K562 (cell line): ENCODE measurements around the gene ATP5F1A. TPM values are rescaled to one million over a fixed set of nuclear protein-coding genes. Genes with fewer than 3 reads are reported as not detected.
A peak's percentile ranks its signal among the peaks of the same experiment; 100 is the strongest.

ENCODE experiments used
- ATF7 ChIP-seq: fragments of 450-650 bp; IDR thresholded peaks from 2 replicates; pipeline ENCODE4 v1.7.1; 2014; ENCODE audit warnings: mild to moderate bottlenecking, moderate library complexity
- CHD1 ChIP-seq: fragments of 200-600 bp; sonication (generic); IDR thresholded peaks from one replicate; pipeline ENCODE4 v1.6.1; 2012; ENCODE audit warnings: mild to moderate bottlenecking, moderate library complexity, low read length, inconsistent platforms
- CTBP1 ChIP-seq: fragments of 450-650 bp; IDR thresholded peaks from 2 replicates; pipeline ENCODE4 v1.6.1; 2016; ENCODE audit warnings: borderline replicate concordance
- EGR1 ChIP-seq: fragments of 450-650 bp; conservative IDR thresholded peaks from 2 replicates; pipeline ENCODE4 v1.6.1; 2017; ENCODE audit warnings: mild to moderate bottlenecking
- ETV1 ChIP-seq: fragments of 450-650 bp; conservative IDR thresholded peaks from 2 replicates; pipeline ENCODE4 v1.6.1; 2016; ENCODE audit warnings: missing genetic modification characterization, control low read depth, low read depth, missing compliant biosample characterization
- GABPB1 ChIP-seq: sonication (generic); formaldehyde crosslinking; IDR thresholded peaks from 2 replicates; pipeline ENCODE4 v1.8.0; 2022; ENCODE audit warnings: mild to moderate bottlenecking, missing genetic modification reagents
- HDGF ChIP-seq: fragments of 450-650 bp; IDR thresholded peaks from 2 replicates; pipeline ENCODE4 v1.6.1; 2016
- HMGN3 ChIP-seq: IDR thresholded peaks from 2 replicates; pipeline ENCODE4 v1.6.1; 2011; ENCODE audit warnings: borderline replicate concordance, low read depth, mild to moderate bottlenecking, mixed read lengths, low read length; ENCODE audit not compliant: insufficient read length; ENCODE audit errors: extremely low read depth
- KAT7 ChIP-seq: sonication (generic); formaldehyde crosslinking; IDR thresholded peaks from 2 replicates; pipeline ENCODE4 v1.8.0; 2022; ENCODE audit warnings: missing genetic modification reagents, mild to moderate bottlenecking, borderline replicate concordance
- L3MBTL2 ChIP-seq: fragments of 450-650 bp; IDR thresholded peaks from 2 replicates; pipeline ENCODE4 v1.6.1; 2016; ENCODE audit warnings: mild to moderate bottlenecking, moderate library complexity
- MAZ ChIP-seq, 2 experiments: fragments of 450-650 bp in 1 of 2; sonication (generic) in 1 of 2; formaldehyde crosslinking; IDR thresholded peaks in 1 of 2; conservative IDR thresholded peaks in 1 of 2; 2 replicates each; pipeline versions ENCODE4 v1.4.0 to v1.5.0; 2020; ENCODE audit warnings: mild to moderate bottlenecking in 1 of 2, missing genetic modification reagents in 1 of 2
- RBFOX2 ChIP-seq: fragments of 200-400 bp; formaldehyde crosslinking; IDR thresholded peaks from 2 replicates; pipeline ENCODE4 v1.6.1; 2017; ENCODE audit warnings: low read depth, mild to moderate bottlenecking, low read length, moderate library complexity
- TBP ChIP-seq: optimal IDR thresholded peaks from 2 replicates; pipeline ENCODE3; 2011; ENCODE audit warnings: low read depth, low read length, improper control_type of control experiment
- XRCC5 ChIP-seq: fragments of 200-400 bp; formaldehyde crosslinking; IDR thresholded peaks from 2 replicates; pipeline ENCODE4 v1.6.1; 2017; ENCODE audit warnings: low read depth, mild to moderate bottlenecking, low read length
- YY1 ChIP-seq, 3 experiments: IDR thresholded peaks; 2 replicates each; pipeline ENCODE4 v1.6.1; 2011; ENCODE audit warnings: low read length in 2 of 3, mild to moderate bottlenecking in 2 of 3, moderate library complexity in 2 of 3, borderline replicate concordance in 1 of 3, control low read depth in 1 of 3, low read depth in 1 of 3; ENCODE audit not compliant: insufficient read depth in 3 of 3, insufficient replicate concordance in 2 of 3, control insufficient read depth in 1 of 3, insufficient read length in 1 of 3; ENCODE audit errors: extremely low read depth in 1 of 3
- ZBTB17 ChIP-seq: fragments of 450-650 bp; formaldehyde crosslinking; IDR thresholded peaks from 2 replicates; pipeline ENCODE4 v1.4.0; 2020; ENCODE audit warnings: mild to moderate bottlenecking
- ZNF232 ChIP-seq: sonication (generic); formaldehyde crosslinking; IDR thresholded peaks from 2 replicates; pipeline ENCODE4 v1.8.0; 2022; ENCODE audit warnings: mild to moderate bottlenecking, missing genetic modification reagents
- polyA plus RNA-seq, 8 experiments: library from polyadenylated mRNA; depleted of rRNA in 4 of 8; stranded (reverse) in 5 of 8; unstranded in 3 of 8; fragments of >200 nt; fragmentation: Nextera tagmentation in 2 of 8; fragmentation: Illumina TruSeq in 1 of 8; extraction: Ambion mirVana in 2 of 8; extraction: Trizol in 1 of 8; gene quantifications; 2 replicates each; pipeline versions ENCODE4 v1.2.1 to v1.2.3, GENCODE V29; 2011 to 2014; ENCODE audit warnings: inconsistent platforms in 1 of 8, missing spikeins in 1 of 8
- total RNA-seq, 7 experiments: library from RNA; depleted of rRNA in 6 of 7; stranded (reverse); fragments of >200 nt in 6 of 7; fragmentation: Illumina TruSeq in 2 of 7; extraction: Trizol in 2 of 7; gene quantifications; 2 replicates each; pipeline versions ENCODE4 v1.2.1 to v1.2.3, GENCODE V29; 2011 to 2021; ENCODE audit warnings: low replicate concordance in 1 of 7
- TF ChIP-seq, protein P1 (sequence below), 2 experiments: fragments of 450-650 bp; conservative IDR thresholded peaks; 2 replicates each; pipeline ENCODE4 v1.6.1; 2017; ENCODE audit warnings: mild to moderate bottlenecking in 2 of 2, moderate library complexity in 2 of 2
- TF ChIP-seq, protein P2 (sequence below), 2 experiments: fragments of 450-650 bp; IDR thresholded peaks; 2 replicates each; pipeline ENCODE4 v1.6.1; 2018; ENCODE audit warnings: mild to moderate bottlenecking in 2 of 2, low read depth in 1 of 2; ENCODE audit not compliant: partially characterized antibody in 2 of 2

Gene ATP5F1A
- total and polyA plus RNA-seq, 9 of the 15 experiments (the other 6 are each of a cell fraction or from before 2014, with no cell fraction given): 377 to 762 (median 490) TPM

GRCh38 chr18:46104128-46104911, 6.2 kb upstream of the ATP5F1A start, which contains the start of gene HAUS1 (continued):
- TF ChIP-seq KAT7 (CRISPR knock-in tag) (0 out of 2 replicates have a peak, but pooled peaks have one; percentile 36), CHD1 (peak; percentile 40), HMGN3 (peak; percentile 44), GABPB1 (0 out of 2 replicates have a peak, but pooled peaks have one; percentile 29), TBP (peak; percentile 76), ZBTB17 (CRISPR knock-in tag) (no peak), L3MBTL2 (peak; percentile 79), HDGF (no peak), ATF7 (peak; percentile 29; the same call in 1 of the 2 replicates), ETV1 (tag) (0 out of 2 replicates have a peak, but pooled peaks have one; percentile 29), CTBP1 (peak; percentile 18; the same call in 1 of the 2 replicates), EGR1 (0 out of 2 replicates have a peak, but pooled peaks have one; percentile 20), YY1 (IDR thresholded peaks at IDR 0.05; ENCODE audit: borderline replicate concordance in 1 of 3, control insufficient read depth in 1 of 3, extremely low read depth in 1 of 3, insufficient read depth in 3 of 3, insufficient read length in 1 of 3, insufficient replicate concordance in 2 of 3, low read depth in 1 of 3, low read length in 2 of 3) (peak in 2 of 3 experiments; percentile 41 to 79), XRCC5 (no peak), RBFOX2 (peak; percentile 85), MAZ (CRISPR knock-in tag; conservative IDR thresholded peaks at IDR 0.05 in 1 of 2, IDR thresholded peaks at IDR 0.05 in 1 of 2) (peak in 1 of 2 experiments; percentile 36; a peak in 1 of 4 replicates), ZNF232 (CRISPR knock-in tag) (no peak)
- TF ChIP-seq, protein P1, sequence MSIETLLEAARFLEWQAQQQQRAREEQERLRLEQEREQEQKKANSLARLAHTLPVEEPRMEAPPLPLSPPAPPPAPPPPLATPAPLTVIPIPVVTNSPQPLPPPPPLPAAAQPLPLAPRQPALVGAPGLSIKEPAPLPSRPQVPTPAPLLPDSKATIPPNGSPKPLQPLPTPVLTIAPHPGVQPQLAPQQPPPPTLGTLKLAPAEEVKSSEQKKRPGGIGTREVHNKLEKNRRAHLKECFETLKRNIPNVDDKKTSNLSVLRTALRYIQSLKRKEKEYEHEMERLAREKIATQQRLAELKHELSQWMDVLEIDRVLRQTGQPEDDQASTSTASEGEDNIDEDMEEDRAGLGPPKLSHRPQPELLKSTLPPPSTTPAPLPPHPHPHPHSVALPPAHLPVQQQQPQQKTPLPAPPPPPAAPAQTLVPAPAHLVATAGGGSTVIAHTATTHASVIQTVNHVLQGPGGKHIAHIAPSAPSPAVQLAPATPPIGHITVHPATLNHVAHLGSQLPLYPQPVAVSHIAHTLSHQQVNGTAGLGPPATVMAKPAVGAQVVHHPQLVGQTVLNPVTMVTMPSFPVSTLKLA (conservative IDR thresholded peaks at IDR 0.05): peak; percentile 26 to 35; a peak in 2 of 4 replicates
- TF ChIP-seq, protein P2, sequence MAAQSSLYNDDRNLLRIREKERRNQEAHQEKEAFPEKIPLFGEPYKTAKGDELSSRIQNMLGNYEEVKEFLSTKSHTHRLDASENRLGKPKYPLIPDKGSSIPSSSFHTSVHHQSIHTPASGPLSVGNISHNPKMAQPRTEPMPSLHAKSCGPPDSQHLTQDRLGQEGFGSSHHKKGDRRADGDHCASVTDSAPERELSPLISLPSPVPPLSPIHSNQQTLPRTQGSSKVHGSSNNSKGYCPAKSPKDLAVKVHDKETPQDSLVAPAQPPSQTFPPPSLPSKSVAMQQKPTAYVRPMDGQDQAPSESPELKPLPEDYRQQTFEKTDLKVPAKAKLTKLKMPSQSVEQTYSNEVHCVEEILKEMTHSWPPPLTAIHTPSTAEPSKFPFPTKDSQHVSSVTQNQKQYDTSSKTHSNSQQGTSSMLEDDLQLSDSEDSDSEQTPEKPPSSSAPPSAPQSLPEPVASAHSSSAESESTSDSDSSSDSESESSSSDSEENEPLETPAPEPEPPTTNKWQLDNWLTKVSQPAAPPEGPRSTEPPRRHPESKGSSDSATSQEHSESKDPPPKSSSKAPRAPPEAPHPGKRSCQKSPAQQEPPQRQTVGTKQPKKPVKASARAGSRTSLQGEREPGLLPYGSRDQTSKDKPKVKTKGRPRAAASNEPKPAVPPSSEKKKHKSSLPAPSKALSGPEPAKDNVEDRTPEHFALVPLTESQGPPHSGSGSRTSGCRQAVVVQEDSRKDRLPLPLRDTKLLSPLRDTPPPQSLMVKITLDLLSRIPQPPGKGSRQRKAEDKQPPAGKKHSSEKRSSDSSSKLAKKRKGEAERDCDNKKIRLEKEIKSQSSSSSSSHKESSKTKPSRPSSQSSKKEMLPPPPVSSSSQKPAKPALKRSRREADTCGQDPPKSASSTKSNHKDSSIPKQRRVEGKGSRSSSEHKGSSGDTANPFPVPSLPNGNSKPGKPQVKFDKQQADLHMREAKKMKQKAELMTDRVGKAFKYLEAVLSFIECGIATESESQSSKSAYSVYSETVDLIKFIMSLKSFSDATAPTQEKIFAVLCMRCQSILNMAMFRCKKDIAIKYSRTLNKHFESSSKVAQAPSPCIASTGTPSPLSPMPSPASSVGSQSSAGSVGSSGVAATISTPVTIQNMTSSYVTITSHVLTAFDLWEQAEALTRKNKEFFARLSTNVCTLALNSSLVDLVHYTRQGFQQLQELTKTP (IDR thresholded peaks at IDR 0.05; ENCODE audit: low read depth in 1 of 2, partially characterized antibody in 2 of 2): peak in 1 of 2 experiments; percentile 25
